ENCODE measurements around the gene RNF220. TPM values are rescaled to one million over a fixed set of nuclear protein-coding genes. Genes with fewer than 3 reads are reported as not detected.

The RNF220 gene
- polyA plus RNA-seq, 1 donor (not counting 4 experiments of a cell fraction or from before 2014, with no cell fraction given): 42.7 TPM

DNA sequence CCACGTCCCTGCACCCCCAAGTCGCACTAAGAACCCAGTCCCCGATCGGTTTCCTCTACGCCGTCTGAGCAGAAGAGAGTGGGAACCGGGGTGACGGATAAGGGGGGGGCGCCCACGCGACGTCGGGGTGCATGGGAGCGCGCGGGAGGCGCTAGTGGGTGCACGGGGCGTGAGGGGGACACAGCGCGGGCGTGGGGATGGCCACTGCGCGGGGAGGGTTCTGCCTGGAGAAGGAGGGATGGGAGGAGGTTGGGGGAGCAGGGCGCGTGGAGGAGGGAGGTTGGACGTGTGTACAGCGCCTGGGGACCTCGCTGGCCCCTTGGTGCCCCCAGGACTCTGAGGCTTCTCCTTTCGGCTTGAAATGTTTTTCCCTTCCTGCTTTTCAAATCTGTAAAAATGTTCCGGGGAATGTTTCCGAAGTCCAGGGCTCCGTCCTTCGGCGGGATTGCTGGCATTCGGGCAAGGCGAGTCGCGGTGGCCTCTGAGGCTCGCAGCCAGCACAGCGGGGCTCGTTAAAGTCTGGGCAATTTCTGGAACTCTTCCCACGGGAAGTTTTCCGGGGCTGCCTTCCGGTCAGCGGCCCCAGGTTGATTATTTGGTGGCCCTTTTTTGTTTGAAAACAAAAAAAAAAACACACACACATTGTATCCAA, 13.1 kb downstream of the RNF220 start:
- FAIRE-seq (no peak), DNase-seq (ENCODE audit: low read depth, low spot score) (no peak)
- no peaks in the 10 kb centered on the region for H3K79me2 ChIP-seq (ENCODE audit: control insufficient read depth, insufficient read depth, low read length)
- no peaks in the 10 kb centered on the region for H3K36me3 ChIP-seq (ENCODE audit: control insufficient read depth in 2 of 2, extremely low read depth in 1 of 2, insufficient read depth in 2 of 2, low read length in 2 of 2)
- no peak overlapping the region for H3K27ac ChIP-seq (ENCODE audit: control insufficient read depth, insufficient read depth, low read length)
- H3K9ac ChIP-seq (ENCODE audit: control insufficient read depth, extremely low read depth, insufficient read depth, low read length): no peak overlapping the region
- dilution Hi-C loops (cut with MboI; ENCODE audit: extremely low pct_ligation_motif_present, low sequenced_read_pairs): no loop called here
- no peaks in the 10 kb centered on the region for H3K9me3 ChIP-seq (ENCODE audit: control insufficient read depth, low read depth, low read length)
- H3K9me1 ChIP-seq (ENCODE audit: control insufficient read depth, extremely low read depth, insufficient read depth, low read length): peaks cover 2% of the 10 kb centered on the region
- H3K4me2 ChIP-seq (ENCODE audit: control insufficient read depth, extremely low read depth, insufficient read depth, low read depth, low read length): no peak overlapping the region
- TF ChIP-seq, protein P1, sequence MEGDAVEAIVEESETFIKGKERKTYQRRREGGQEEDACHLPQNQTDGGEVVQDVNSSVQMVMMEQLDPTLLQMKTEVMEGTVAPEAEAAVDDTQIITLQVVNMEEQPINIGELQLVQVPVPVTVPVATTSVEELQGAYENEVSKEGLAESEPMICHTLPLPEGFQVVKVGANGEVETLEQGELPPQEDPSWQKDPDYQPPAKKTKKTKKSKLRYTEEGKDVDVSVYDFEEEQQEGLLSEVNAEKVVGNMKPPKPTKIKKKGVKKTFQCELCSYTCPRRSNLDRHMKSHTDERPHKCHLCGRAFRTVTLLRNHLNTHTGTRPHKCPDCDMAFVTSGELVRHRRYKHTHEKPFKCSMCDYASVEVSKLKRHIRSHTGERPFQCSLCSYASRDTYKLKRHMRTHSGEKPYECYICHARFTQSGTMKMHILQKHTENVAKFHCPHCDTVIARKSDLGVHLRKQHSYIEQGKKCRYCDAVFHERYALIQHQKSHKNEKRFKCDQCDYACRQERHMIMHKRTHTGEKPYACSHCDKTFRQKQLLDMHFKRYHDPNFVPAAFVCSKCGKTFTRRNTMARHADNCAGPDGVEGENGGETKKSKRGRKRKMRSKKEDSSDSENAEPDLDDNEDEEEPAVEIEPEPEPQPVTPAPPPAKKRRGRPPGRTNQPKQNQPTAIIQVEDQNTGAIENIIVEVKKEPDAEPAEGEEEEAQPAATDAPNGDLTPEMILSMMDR (optimal IDR thresholded peaks at IDR 0.05 in 1 of 3, IDR thresholded peaks at IDR 0.05 in 1 of 3, conservative IDR thresholded peaks at IDR 0.05 in 1 of 3; ENCODE audit: extremely low read depth in 1 of 3, insufficient read depth in 2 of 3, low read length in 3 of 3): no peak
- TF ChIP-seq EZH2 (IDR thresholded peaks at IDR 0.05; ENCODE audit: low read length): no peak
- H2AFZ ChIP-seq (ENCODE audit: control insufficient read depth, low read length): no peak overlapping the region
- peaks cover 6% of the 10 kb centered on the region for H3K4me1 ChIP-seq (ENCODE audit: control insufficient read depth, extremely low read depth, insufficient read depth, low read length)
- peaks cover 60% of the 10 kb centered on the region for H3K27me3 ChIP-seq (ENCODE audit: control insufficient read depth, extremely low read depth, insufficient read depth, low read length)
- no peaks in the 10 kb centered on the region for H4K20me1 ChIP-seq (ENCODE audit: control insufficient read depth, extremely low read depth, insufficient read depth, low read length)
- no peak overlapping the region for H3K4me3 ChIP-seq (ENCODE audit: control insufficient read depth in 2 of 3, extremely low read depth in 1 of 3, insufficient read depth in 2 of 3, low read depth in 1 of 3, low read length in 3 of 3)

GRCh38 chr1:44419901-44420300, 14.8 kb downstream of the RNF220 start:
- H3K4me3 ChIP-seq (ENCODE audit: control insufficient read depth in 2 of 3, extremely low read depth in 1 of 3, insufficient read depth in 2 of 3, low read depth in 1 of 3, low read length in 3 of 3): no peak overlapping the region
- FAIRE-seq (no peak), DNase-seq (ENCODE audit: low read depth, low spot score) (no peak)

More at GRCh38 chr1:44419901-44420300, 14.8 kb downstream of the RNF220 start:
- Histone ChIP-seq H3K79me2 (ENCODE audit: control insufficient read depth, insufficient read depth, low read length) (no peaks in the 10 kb centered on the region), H3K27ac (ENCODE audit: control insufficient read depth, insufficient read depth, low read length) (no peak overlapping the region), H3K27me3 (ENCODE audit: control insufficient read depth, extremely low read depth, insufficient read depth, low read length) (peaks cover 42% of the 10 kb centered on the region), H3K9ac (ENCODE audit: control insufficient read depth, extremely low read depth, insufficient read depth, low read length) (no peak overlapping the region), H3K9me1 (ENCODE audit: control insufficient read depth, extremely low read depth, insufficient read depth, low read length) (peaks cover 2% of the 10 kb centered on the region), H3K36me3 (ENCODE audit: control insufficient read depth in 2 of 2, extremely low read depth in 1 of 2, insufficient read depth in 2 of 2, low read length in 2 of 2) (no peaks in the 10 kb centered on the region), H2AFZ (ENCODE audit: control insufficient read depth, low read length) (no peak overlapping the region), H3K9me3 (ENCODE audit: control insufficient read depth, low read depth, low read length) (no peaks in the 10 kb centered on the region), H3K4me2 (ENCODE audit: control insufficient read depth, extremely low read depth, insufficient read depth, low read depth, low read length) (no peak overlapping the region), H4K20me1 (ENCODE audit: control insufficient read depth, extremely low read depth, insufficient read depth, low read length) (no peaks in the 10 kb centered on the region), H3K4me1 (ENCODE audit: control insufficient read depth, extremely low read depth, insufficient read depth, low read length) (peaks cover 22% of the 10 kb centered on the region)
- TF ChIP-seq EZH2 (IDR thresholded peaks at IDR 0.05; ENCODE audit: low read length): no peak
- TF ChIP-seq, protein P1 (optimal IDR thresholded peaks at IDR 0.05 in 1 of 3, IDR thresholded peaks at IDR 0.05 in 1 of 3, conservative IDR thresholded peaks at IDR 0.05 in 1 of 3; ENCODE audit: extremely low read depth in 1 of 3, insufficient read depth in 2 of 3, low read length in 3 of 3): no peak
- dilution Hi-C loops (cut with MboI; ENCODE audit: extremely low pct_ligation_motif_present, low sequenced_read_pairs): no loop called here
